ENCODE data around the gene AP3D1.
"Not testable (repeated sequence)": the region's sequence is repeated elsewhere in the genome, so short reads cannot be mapped to it uniquely, and the experiment has no call there.

The AP3D1 gene

DNA sequence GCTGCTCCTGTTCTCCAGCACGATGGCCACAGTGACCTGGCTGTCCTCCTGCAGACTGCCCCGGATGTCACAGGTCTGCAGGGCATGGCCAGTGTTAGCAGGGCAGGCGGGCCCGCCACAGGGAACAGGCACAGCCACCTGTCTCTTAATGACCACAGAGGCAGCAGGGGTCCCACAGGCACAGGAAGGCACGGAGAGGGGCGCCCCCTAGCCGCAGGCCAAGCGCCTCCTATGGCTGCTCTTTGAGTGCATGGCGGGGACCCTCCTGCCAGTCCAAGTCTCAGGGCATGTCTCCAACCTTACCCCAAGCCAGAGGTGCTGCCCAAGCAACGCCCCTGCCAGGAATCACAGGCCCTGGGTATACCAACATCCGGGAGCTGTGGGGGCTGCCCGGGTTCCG lies 40.5 kb downstream of the AP3D1 start:
- no peak for DNase-seq (ENCODE audit: low read depth in 2 of 2)

DNA sequence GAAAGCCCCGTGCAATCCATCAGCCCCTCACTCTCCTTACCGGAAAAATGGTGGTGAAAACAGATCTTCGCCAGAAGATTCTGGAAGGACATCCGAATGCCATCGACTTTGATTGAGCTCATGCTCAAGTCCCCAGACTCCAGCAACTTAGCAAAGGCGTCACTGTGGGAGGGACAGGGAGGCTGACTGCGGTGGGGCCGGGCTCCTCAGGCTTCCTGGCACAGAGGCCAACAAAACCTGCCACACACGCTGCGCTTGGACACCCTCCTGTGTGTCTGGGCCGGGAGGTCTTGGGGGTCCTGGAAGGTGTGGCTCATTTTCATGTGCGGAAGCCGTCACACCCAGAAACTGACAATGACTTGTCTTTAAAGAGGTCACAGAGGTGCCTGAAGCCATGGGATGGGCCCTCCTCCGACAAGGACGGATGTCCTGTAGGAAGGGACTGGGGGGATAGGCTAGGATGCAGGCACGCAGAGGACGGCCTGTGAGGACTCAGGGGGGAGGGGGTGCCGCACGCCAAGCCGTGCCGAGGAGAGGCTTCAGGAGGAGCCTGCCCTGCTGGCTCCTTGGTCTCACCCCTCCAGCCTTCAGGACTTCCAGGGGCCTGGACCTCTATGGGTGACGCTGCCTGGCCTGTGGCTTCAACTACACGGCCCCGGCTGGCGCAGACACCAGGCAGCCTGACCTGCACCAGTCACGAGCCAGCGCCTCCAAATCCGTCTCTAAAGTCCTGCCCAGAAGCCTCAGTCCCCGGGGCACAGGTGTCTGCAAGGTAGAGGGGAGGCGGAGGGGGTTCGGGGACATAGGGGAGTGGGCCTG lies 42.1 kb downstream of the AP3D1 start:
- no peak for DNase-seq (ENCODE audit: low read depth in 2 of 2)

DNA sequence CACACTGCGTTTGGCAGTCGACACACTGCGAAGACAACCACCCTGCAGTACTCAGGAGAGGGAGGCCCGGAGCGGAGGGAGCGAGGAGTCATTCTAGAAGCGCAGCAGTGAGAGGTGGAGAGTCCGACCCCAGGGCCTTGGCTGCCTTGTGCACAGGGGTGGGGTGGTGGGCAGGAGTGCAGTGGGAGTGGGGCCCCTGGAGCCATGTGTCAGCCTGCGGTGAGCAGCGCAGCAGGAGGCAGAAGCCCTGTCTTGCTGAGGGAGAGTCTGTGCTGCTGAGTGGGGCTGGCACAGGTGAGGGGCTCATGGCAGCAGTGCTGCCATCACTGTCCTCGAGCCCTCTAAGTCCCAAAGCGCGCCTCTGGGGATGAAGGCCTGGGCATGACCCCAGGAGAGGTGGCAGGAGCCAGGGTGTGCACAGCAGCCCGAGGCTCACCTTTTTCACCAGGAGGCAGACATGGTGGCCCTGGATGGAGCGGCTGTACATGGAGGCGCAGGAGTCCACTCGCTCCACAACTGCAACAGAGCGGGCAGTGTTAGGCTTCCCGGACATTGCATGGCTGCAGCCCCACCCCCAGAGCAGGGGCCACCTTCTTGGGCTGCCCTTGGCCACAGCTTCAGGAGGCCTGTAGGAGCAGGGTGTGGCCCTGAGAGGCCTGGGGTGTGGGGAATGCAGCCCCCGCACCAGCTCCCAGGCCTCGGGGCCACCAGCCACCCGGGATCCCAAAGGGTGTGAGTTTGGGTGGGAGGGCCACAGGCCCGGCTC lies 42.9 kb downstream of the AP3D1 start:
- DNase-seq (ENCODE audit: low read depth in 2 of 2), result no peak

DNA sequence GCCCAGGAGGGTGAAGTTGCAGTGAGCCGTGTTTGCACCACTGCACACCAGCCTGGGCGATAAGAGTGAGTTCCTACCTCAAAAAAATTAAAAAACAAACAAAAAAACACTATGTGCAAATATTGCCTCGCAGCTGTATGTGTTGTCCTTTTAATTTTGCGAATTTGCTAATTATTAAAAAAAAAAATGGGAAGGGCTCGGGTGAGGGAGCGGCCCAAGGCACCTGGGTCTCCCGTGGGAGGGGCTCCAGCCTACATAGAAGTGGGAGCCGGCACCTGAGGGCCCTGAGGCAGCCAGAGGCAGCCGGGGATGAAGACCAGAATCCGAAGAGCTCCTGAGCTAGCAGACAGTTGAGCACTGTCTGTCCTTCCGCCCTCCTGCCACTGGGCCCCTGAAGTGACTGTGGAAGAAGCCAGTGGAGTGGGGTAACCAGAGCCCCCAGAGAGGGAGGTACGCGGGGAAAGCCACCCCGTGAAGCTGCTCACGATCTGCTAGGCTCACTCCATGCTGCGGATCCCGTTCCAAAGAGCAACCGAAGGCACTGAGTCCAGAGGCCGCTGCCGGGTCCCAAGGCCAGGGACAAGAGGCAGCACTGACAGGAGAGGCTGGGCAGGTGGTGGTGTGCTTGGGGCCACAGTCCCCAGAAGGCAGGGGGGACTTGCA lies 48.2 kb downstream of the AP3D1 start:
- no peak for DNase-seq (ENCODE audit: low read depth in 2 of 2)

DNA sequence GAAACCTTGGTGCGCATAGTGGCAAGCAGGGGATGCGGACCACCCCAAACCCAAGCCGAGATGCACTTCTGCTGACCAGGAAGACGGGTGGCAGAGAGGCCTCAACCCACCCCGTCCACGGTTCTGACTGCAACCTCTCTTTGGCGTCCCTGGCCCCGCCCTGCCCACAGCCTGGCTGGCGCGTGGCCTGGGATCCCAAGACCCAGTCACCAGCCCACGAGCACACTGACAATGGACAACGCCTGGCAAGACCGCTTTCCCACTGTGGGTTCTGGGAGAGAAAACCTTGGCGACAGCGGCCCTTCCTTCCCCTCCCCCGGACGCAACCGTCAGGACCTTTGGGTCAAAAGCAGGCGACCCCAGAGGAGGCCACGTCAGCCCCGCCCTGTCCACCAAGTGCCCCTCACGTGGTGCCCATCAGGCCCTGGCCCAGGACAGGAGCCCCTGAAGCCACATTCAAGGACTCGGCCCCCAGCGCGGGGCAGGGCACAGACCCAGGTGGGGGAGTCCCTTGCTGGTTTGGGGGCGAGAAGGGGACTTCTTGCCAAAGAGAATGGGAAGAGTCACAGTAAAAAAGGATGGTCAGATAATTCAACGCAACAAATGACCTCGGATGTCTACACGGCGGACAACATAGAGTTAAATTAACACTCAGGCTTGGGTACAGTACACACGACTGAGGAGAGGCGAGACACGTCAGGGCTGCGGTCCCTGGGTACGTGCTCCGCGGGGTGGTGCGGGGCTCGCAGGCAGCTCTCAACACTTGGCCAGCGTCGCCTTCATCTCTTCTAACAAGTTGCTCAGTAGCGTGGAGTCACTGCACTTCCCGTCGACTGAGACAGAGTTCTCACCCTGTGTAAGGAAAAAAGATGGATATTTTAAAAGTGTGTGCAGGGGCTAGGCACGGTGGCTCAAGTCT lies 49.7 kb downstream of the AP3D1 start:
- DNase-seq (ENCODE audit: low read depth in 2 of 2), result no peak

DNA sequence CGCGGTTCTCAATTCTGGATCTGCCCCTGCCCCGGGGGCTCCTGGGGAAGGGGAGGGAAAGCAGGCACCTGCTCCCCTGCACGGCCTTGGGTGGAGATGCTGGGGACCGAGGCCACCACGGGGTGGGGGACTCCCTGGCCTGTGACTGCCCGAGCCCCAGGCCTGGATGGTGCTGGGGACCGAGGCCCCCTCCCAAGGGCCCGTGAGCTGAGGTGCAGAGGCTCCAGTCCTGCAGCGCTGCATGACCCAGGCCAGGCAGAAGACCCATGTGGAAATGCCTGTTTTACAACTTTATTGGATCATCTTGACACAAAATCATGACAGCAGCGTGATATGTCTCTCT lies 50.7 kb downstream of the AP3D1 start:
- no peak for DNase-seq (ENCODE audit: low read depth in 2 of 2)

DNA sequence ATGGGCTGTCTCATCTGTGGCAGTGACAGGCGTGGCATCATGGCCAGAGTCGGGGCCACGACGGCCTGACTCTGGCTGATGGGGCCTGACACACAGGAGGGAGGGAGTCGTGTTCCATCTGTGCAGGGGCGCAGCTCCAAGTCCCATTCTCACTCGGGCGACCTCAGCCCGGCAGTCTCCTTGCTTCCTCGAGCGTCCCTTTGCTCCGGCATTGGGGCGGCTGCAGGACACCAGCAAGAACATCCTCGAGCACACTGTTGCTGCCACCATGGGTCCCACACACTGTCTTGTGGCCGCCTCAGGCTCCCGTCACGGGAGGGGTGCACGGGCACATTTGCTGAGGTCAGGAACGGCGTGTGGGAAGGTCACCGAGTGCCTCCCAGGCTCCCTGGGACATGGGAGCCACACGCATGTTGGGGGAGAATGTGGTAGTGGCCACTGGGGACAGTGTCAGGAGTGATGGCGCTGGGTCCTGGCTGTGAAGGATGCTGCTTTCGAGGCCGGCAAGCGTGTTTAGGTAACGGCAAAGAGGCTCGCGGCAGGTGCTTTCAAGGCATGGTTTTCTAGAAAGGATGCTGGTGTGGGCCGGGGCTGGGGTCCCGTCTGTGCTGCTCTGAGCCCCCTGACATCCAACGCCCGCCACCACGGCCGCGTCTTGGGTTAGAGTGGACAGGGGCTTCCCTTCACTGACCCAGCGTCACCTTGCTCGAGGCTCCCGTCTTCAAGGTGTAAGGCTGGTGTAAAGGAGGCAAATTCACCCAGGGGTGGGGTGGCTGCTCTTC lies 51.2 kb downstream of the AP3D1 start:
- no peak for DNase-seq (ENCODE audit: low read depth in 2 of 2)

DNA sequence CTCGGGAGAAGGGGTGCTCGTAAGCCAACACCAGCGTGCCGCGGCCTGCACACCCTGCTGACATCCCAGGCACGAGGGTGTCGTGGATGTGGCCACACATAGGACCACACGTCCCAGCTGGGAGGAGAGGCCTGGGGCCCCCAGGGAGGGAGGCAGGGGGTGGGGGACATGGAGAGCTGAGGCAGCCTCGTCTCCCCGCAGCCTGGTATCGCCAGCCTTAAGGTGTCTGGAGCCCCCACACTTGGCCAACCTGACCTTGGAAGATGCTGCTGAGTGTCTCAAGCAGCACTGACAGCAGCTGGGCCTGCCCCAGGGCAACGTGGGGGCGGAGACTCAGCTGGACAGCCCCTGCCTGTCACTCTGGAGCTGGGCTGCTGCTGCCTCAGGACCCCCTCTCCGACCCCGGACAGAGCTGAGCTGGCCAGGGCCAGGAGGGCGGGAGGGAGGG lies 52.3 kb downstream of the AP3D1 start:
- DNase-seq (ENCODE audit: low read depth in 2 of 2), result no peak

DNA sequence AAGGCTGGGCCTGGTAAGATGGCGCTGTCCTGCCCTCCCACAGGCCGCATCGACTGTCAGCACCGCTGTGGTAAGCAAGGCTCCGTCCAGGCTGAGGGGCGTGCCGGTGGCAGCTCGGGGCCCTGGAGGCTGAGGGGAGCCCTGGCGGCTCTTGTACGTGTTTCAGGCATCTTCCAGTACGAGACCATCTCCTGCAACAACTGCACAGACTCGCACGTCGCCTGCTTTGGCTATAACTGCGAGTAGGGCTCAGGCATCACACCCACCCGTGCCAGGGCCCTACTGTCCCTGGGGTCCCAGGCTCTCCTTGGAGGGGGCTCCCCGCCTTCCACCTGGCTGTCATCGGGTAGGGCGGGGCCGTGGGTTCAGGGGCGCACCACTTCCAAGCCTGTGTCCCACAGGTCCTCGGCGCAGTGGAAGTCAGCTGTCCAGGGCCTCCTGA lies 53.5 kb downstream of the AP3D1 start:
- DNase-seq (ENCODE audit: low read depth in 2 of 2), result no peak

DNA sequence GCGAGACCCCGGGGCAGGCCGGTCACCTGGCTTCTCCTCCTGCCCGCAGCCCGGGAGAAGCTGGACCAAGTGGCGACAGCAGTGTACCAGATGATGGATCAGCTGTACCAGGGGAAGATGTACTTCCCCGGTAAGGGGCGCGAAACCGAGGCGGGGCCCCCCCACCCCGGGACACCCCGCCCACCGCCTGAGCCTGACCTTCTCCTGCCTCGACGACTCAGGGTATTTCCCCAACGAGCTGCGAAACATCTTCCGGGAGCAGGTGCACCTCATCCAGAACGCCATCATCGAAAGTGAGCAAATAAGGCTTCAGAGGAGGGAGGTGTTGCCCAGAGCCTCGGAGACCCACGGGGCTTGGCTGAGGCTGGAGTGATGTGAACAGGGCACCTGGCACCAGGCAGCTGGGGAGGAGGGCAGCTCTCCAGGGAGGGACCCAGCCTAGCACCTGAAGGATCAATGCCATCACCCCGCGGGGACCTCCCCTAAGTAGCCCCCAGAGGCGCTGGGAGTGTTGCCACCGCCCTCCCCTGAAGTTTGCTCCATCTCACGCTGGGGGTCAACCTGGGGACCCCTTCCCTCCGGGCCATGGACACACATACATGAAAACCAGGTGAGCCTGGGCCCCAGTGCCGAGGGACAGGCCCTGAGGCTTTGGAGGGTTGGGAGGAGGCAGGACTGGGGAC lies 54.0 kb downstream of the AP3D1 start:
- peak in 1 of 2 donors; percentile 47 for DNase-seq (ENCODE audit: low read depth in 2 of 2)

DNA sequence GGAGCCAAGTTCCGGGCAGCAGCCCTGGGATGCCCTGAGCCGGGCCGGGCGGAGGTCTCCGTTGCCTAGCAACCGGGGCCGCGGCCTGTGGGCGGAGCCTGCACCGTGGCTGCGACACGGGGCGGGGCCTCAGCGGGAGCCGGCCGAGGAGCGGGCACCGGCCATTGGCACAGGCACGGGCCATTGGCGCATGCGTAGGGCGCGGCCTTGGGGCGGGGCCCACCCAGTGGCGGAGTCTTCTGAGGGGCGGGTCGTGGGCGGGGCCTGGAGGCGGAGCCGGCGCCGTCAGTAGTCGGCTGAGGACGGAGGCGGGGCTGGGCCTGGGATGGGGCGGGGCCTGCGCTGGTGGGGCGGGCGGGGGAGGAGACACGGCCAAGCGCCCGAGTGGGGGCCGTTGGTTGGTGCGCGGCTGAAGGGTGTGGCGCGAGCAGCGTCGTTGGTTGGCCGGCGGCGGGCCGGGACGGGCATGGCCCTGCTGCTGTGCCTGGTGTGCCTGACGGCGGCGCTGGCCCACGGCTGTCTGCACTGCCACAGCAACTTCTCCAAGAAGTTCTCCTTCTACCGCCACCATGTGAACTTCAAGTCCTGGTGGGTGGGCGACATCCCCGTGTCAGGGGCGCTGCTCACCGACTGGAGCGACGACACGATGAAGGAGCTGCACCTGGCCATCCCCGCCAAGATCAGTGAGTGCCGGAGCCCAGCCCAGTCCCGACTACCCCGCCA lies 54.7 kb downstream of the AP3D1 start, which contains the start of gene IZUMO4:
TSS of gene IZUMO4 (plus strand) at position 436 of the 723 bp plus-strand sequence. CDS start at position 467, 31 bp downstream.
- DNase-seq (ENCODE audit: low read depth in 2 of 2), result peak; percentile 100

DNA sequence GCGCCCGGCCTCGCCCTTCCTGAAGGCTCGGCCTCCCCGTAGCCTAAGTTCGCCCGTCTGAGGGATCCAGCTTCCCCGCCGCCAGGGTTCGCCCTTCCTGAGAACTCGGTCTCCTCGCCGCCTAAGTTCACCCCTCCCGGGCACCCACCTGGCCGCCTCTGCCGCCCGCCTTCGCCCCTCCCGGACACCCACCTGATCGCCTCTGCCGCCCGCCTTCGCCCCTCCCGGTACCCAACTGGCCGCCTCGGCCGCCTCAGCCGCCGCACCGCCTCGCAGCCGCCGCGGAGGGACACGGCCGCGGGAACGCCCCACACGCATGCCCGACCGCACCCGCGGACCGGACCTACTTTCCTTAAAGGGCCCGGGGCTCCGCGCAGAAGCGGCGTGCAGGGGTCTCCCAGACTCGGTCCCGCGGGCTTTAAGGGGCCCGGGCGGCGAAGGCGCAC lies 55.3 kb downstream of the AP3D1 start, which contains the start of gene MOB3A:
TSS of gene MOB3A (minus strand) at position 293 of the 446 bp plus-strand sequence. CDS start 17,766 bp downstream, outside the sequence.
- peak; percentile 80 for DNase-seq (ENCODE audit: low read depth in 2 of 2)

DNA sequence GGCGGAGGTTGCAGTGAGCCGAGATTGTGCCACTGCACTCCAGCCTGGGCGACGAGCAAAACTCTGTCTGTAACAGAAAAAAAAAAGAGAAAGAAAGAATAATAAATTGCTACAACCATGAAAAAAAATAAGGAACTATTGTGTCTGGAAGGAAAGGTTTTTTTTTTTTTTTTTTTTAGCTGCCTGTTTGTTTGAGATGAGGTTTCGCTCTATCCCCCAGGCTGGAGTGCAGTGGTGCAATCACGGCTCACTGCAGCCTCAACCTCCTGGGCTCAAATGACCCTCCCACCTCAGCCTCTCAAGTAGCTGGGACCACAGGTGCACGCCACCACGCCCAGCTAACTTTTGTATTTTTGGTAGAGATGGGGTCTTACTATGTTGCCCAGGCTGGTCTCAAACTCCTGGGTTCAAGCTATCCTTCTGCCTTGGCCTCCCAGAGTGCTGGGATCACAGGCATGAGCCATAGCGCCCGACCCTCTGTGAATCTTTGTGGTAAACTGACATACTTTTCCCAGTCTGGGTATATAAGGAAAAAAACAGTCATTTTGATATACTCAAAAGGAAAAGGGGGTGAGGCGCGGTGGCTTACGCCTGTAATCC lies 59.3 kb downstream of the AP3D1 start:
- DNase-seq (ENCODE audit: low read depth in 2 of 2), result not testable (repeated sequence)

DNA sequence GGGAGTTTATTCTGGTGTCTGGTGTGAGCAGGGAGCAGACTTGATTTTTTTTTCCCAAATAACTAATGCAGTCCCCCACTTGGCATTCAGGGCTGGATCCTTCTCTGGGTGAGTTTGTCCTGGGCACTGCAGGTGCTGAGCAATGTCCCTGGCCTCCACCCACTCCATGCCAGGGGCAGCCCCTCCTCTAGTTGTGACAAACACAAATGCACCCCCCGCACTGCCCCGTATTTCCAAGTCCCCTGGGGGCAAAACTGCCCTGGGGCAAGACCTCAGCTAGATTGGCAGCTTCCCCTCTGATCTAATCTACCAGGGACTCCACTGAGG lies 61.7 kb downstream of the AP3D1 start:
- no peak for DNase-seq (ENCODE audit: low read depth in 2 of 2)

DNA sequence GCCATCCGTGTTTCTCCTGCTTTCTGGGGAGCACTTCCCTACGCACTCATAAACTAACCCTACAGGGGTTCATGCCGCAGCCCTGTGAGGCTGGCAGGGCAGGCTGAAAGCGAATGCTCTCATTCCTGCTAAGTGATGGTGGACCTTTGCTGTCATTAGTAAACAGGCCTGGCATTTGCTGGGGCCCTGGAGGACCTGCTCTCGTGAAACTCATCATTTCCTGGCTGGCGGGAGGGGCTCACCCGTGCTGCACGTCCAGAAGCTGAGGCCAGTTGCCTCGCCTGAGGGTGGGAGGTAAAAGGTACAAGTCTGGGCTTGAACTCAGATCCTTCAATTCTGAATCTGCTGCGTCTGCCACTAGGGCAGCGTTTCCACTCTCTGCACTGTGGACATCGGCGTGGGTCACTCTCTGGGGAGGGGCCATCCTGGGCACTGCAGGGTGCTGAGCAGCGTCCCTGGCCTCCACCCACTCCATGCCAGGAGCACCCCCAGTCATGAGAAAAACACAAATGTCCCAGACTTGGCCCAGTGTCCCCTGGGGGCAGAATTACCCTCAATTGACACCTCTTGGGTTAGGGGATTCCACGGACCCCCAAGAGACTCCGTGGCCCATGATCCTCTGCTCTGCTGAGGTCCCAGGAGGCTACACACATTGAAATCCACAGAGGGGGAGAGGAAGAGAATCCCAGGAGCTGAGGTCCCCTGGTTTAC lies 62.2 kb downstream of the AP3D1 start:
- DNase-seq (ENCODE audit: low read depth in 2 of 2), result no peak

DNA sequence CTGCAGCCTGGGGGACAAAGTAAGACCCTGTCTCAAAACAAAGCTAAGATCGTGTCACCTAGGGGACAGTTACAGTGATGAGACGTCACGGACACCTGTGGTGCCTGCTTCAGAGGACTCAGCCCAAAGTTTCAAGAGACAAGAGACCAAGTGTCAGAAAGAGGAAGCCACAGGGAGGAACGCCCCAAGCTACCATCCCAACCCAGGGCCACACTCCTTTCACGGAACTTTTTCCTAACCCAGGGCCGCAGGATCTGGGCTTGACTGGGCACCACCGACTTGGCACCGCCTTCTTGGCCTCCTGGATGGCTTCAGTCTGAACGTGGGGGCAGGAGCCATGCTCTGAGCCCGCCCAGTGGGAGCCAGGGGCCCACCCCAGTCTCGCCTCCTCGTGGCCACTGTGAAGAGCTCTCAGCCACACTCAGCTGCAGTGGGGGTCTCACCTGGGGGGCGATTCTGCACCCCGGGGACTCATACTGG lies 63.7 kb downstream of the AP3D1 start:
- no peak for DNase-seq (ENCODE audit: low read depth in 2 of 2)

DNA sequence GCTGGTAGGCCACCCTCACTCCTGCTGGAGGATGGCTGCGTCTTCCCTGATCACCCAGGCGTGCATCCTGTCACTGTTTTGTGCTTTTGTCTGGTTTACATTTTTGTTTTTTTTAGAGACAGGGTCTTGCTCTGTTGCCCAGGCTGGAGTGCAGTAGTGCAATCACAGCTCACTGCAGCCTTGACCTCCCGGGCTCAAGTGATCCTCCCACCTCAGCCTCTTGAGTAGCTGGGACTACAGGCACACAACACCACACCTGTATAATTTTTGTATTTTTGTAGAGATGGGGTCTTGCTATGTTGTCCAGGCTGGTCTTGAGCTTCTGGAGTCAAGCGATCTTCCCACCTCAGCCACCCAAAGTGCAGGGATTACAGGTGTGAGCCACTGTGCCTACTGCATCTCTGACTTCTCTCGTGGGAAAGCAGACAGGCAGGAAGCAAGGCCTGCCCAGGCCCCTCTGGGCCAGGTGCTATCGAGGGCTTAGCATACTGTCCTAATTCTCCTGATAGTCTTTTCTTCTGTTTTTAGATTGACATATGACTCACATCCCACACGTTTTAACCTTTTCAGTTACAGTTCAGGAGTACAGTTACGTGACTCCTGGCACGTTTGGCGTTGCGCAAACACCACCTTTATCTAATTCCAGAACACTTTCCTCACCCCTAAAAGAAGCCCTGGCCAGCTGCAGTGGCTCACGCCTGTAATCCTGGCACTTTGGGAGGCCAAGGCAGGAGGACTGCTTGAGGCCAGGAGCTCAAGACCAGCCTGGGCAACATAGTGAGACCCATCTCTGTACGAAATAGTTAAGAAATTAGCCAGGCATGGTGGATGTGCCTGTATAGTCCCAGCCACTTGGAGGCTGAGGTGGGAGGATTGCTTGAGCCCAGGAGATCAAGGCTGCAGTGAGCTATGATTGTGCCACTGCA lies 64.4 kb downstream of the AP3D1 start:
- not testable (repeated sequence) for DNase-seq (ENCODE audit: low read depth in 2 of 2)
